H1 (cell line): Measurements from ENCODE around the gene BRS3. TPM values are rescaled to one million over a fixed set of nuclear protein-coding genes. Genes with fewer than 3 reads are reported as not detected.

Source experiments
- CTCF ChIA-PET: fragments of 300-600 bp; sonication (Branson Sonifier 250); formaldehyde crosslinking; loops from one replicate; lab custom pipeline; 2021; ENCODE audit not compliant: partially characterized antibody; lab: Charles Lee
- POLR2A ChIA-PET: fragments of 300-600 bp; sonication (Branson Sonifier 250); formaldehyde crosslinking; loops from one replicate; lab custom pipeline; 2021; ENCODE audit warnings: inconsistent platforms; ENCODE audit not compliant: partially characterized antibody; lab: Charles Lee
- DNase-seq, 2 experiments: peaks; one replicate each; pipeline versions ENCODE4 v3.0.0 to v3.0.0-alpha.2; 2010 to 2022; ENCODE audit warnings: low spot score in 2 of 2, low read depth in 1 of 2, mixed read lengths in 1 of 2
- FAIRE-seq: peaks from 2 replicates; lab custom pipeline; 2011; peaks lifted over from hg19 to GRCh38; lab: Jason Lieb, UNC
- H2AFZ ChIP-seq: 2 replicates; pipeline ENCODE4 v1.8.1; 2012; ENCODE audit warnings: low read length, inconsistent platforms
- H2AK5ac ChIP-seq: 2 replicates; pipeline ENCODE4 v1.6.1; 2013; ENCODE audit warnings: low read depth, low read length
- H2BK120ac ChIP-seq: replicated peaks from 2 replicates; pipeline ENCODE3; 2013; ENCODE audit warnings: low read depth, low read length, inconsistent platforms
- H2BK12ac ChIP-seq: 2 replicates; pipeline ENCODE4 v1.6.1; 2013; ENCODE audit warnings: low read depth, low read length
- H2BK15ac ChIP-seq: 2 replicates; pipeline ENCODE4 v1.6.1; 2013; ENCODE audit warnings: low read length
- H2BK20ac ChIP-seq: 2 replicates; pipeline ENCODE4 v1.6.1; 2013; ENCODE audit warnings: low read length
- H2BK5ac ChIP-seq: 2 replicates; pipeline ENCODE4 v1.6.1; 2013; ENCODE audit warnings: low read depth, low read length
- H3K14ac ChIP-seq: 2 replicates; pipeline ENCODE4 v1.6.1; 2013; ENCODE audit warnings: inconsistent platforms; ENCODE audit not compliant: insufficient read length
- H3K18ac ChIP-seq: 2 replicates; pipeline ENCODE4 v1.6.1; 2013; ENCODE audit warnings: low read length; ENCODE audit errors: extremely low read depth
- H3K23ac ChIP-seq: 2 replicates; pipeline ENCODE4 v1.6.1; 2013; ENCODE audit warnings: inconsistent platforms; ENCODE audit not compliant: insufficient read length
- H3K23me2 ChIP-seq: 2 replicates; pipeline ENCODE4 v1.6.1; 2013; ENCODE audit warnings: low read depth, low read length
- H3K27ac ChIP-seq: 2 replicates; pipeline ENCODE4 v1.6.1; 2011; ENCODE audit warnings: low read depth, low read length, inconsistent platforms
- H3K27me3 ChIP-seq, 4 experiments: replicated peaks in 1 of 4; 1 replicate in 1 of 4; 2 replicates in 3 of 4; pipeline versions ENCODE4 v1.6.1 to v1.8.1; 2011 to 2013; ENCODE audit warnings: low read length in 3 of 4, mild to moderate bottlenecking in 3 of 4, inconsistent platforms in 2 of 4, mixed read lengths in 2 of 4, moderate library complexity in 1 of 4; ENCODE audit not compliant: control insufficient read depth in 3 of 4, insufficient read depth in 3 of 4; ENCODE audit errors: extremely low read depth in 1 of 4
- H3K36me3 ChIP-seq, 4 experiments: 2 replicates each; pipeline versions ENCODE4 v1.6.1 to v1.8.1; 2011 to 2013; ENCODE audit warnings: mild to moderate bottlenecking in 4 of 4, low read length in 3 of 4, moderate library complexity in 2 of 4, control low read depth in 1 of 4, inconsistent platforms in 1 of 4; ENCODE audit not compliant: insufficient read depth in 4 of 4, control insufficient read depth in 2 of 4
- H3K4ac ChIP-seq: replicated peaks from 2 replicates; pipeline ENCODE3; 2013; ENCODE audit warnings: low read length, low read depth, mixed read lengths, inconsistent platforms; ENCODE audit not compliant: insufficient read length
- H3K4me1 ChIP-seq, 4 experiments: replicated peaks in 1 of 4; 1 replicate in 1 of 4; 2 replicates in 3 of 4; pipeline versions ENCODE4 v1.6.1 to v1.8.1; 2011 to 2013; ENCODE audit warnings: low read length in 3 of 4, inconsistent platforms in 2 of 4, mixed read lengths in 1 of 4; ENCODE audit not compliant: insufficient read depth in 4 of 4, control insufficient read depth in 3 of 4
- H3K4me2 ChIP-seq, 2 experiments: 2 replicates each; pipeline versions ENCODE4 v1.6.1 to v1.8.1; 2011 to 2013; ENCODE audit warnings: low read depth in 2 of 2, low read length in 2 of 2, control low read depth in 1 of 2, inconsistent platforms in 1 of 2, mild to moderate bottlenecking in 1 of 2; ENCODE audit not compliant: insufficient read depth in 1 of 2
- H3K4me3 ChIP-seq, 4 experiments: fragments of 200-600, 300-600 bp in 1 of 4; sonication (generic), shearing (Covaris generic), sonication (Bioruptor Twin) in 1 of 4; 2 replicates each; pipeline versions ENCODE4 v1.5.1 to v1.8.1; 2011 to 2016; ENCODE audit warnings: low read length in 4 of 4, low read depth in 3 of 4, control low read depth in 2 of 4, inconsistent platforms in 2 of 4, mild to moderate bottlenecking in 2 of 4, mixed read lengths in 1 of 4, moderate library complexity in 1 of 4; ENCODE audit not compliant: insufficient read depth in 2 of 4; ENCODE audit errors: extremely low read depth in 1 of 4
- H3K56ac ChIP-seq: replicated peaks from 2 replicates; pipeline ENCODE3; 2013; ENCODE audit warnings: low read depth, mild to moderate bottlenecking, mixed read lengths, low read length, inconsistent platforms; ENCODE audit not compliant: insufficient read length
- H3K79me1 ChIP-seq: 2 replicates; pipeline ENCODE4 v1.6.1; 2013; ENCODE audit warnings: low read depth, low read length, control low read depth
- H3K79me2 ChIP-seq, 2 experiments: 2 replicates each; pipeline versions ENCODE4 v1.6.1 to v1.8.1; 2012 to 2013; ENCODE audit warnings: low read length in 2 of 2, mild to moderate bottlenecking in 2 of 2, inconsistent platforms in 1 of 2; ENCODE audit not compliant: insufficient read depth in 2 of 2, control insufficient read depth in 1 of 2
- H3K9ac ChIP-seq, 4 experiments: replicated peaks in 1 of 4; 1 replicate in 1 of 4; 2 replicates in 3 of 4; pipeline versions ENCODE4 v1.6.1 to v1.8.1; 2011 to 2013; ENCODE audit warnings: low read depth in 3 of 4, low read length in 3 of 4, control low read depth in 2 of 4, mild to moderate bottlenecking in 2 of 4, moderate library complexity in 2 of 4, inconsistent platforms in 1 of 4; ENCODE audit errors: extremely low read depth in 1 of 4
- H3K9me3 ChIP-seq, 2 experiments: 2 replicates each; pipeline versions ENCODE4 v1.6.1 to v1.8.1; 2012 to 2013; ENCODE audit warnings: mild to moderate bottlenecking in 2 of 2, moderate library complexity in 2 of 2, control low read depth in 1 of 2, inconsistent platforms in 1 of 2, low read depth in 1 of 2, low read length in 1 of 2, mixed read lengths in 1 of 2; ENCODE audit not compliant: insufficient read depth in 2 of 2
- H4K20me1 ChIP-seq, 2 experiments: replicated peaks in 1 of 2; 2 replicates each; pipeline versions ENCODE3 to v1.8.1; 2011 to 2013; ENCODE audit warnings: inconsistent platforms in 2 of 2, low read length in 2 of 2, mild to moderate bottlenecking in 1 of 2; ENCODE audit not compliant: insufficient read depth in 2 of 2, control insufficient read depth in 1 of 2
- H4K5ac ChIP-seq: 2 replicates; pipeline ENCODE4 v1.6.1; 2013; ENCODE audit warnings: low read length, low read depth, mixed read lengths, inconsistent platforms; ENCODE audit not compliant: insufficient read length
- H4K8ac ChIP-seq: 2 replicates; pipeline ENCODE4 v1.8.0; 2013; ENCODE audit warnings: mild to moderate bottlenecking, moderate library complexity, low read length, inconsistent platforms; ENCODE audit not compliant: insufficient read depth; ENCODE audit errors: extremely low read depth
- H4K91ac ChIP-seq: replicated peaks from 2 replicates; pipeline ENCODE3; 2013; ENCODE audit warnings: low read length, mixed read lengths, inconsistent platforms; ENCODE audit not compliant: insufficient read length
- JUND ChIP-seq: IDR thresholded peaks from 2 replicates; pipeline ENCODE4 v1.6.1; 2011; ENCODE audit warnings: mild to moderate bottlenecking, improper control_type of control experiment, low read length
- TEAD4 ChIP-seq: IDR thresholded peaks from 2 replicates; pipeline ENCODE4 v1.6.1; 2012; ENCODE audit warnings: low read depth, low read length, inconsistent platforms, mixed read lengths
- YY1 ChIP-seq: IDR thresholded peaks from 2 replicates; pipeline ENCODE4 v1.6.1; 2011; ENCODE audit warnings: low read depth, mild to moderate bottlenecking, low read length
- WGBS, 2 experiments: shearing (Covaris generic) in 1 of 2; methylation state at CpG; one replicate each; pipeline versions ENCODE4 v1.1.6 to v1.1.7; 2013 to 2015; ENCODE audit warnings: low lambda C conversion rate in 2 of 2, mixed read lengths in 2 of 2, inconsistent platforms in 1 of 2, low coverage in 1 of 2, missing lambda C conversion rate in 1 of 2; ENCODE audit not compliant: insufficient replicate concordance in 2 of 2, insufficient coverage in 1 of 2, insufficient read length in 1 of 2; ENCODE audit errors: extremely low coverage in 1 of 2, missing lambda C conversion rate in 1 of 2; 5-methylcytosine and 5-hydroxymethylcytosine counted together
- polyA plus RNA-seq, 7 experiments: library from polyadenylated mRNA; depleted of rRNA in 3 of 7; stranded (reverse) in 5 of 7; unstranded in 2 of 7; fragments of >200 nt in 5 of 7; fragments of 200-250 nt in 2 of 7; gene quantifications; 1 replicate in 5 of 7; 2 replicates in 1 of 7; 4 replicates in 1 of 7; pipeline versions ENCODE4 v1.2.1 to v1.2.3, GENCODE V29; 2011 to 2013; ENCODE audit warnings: missing spikeins in 2 of 7, mixed read lengths in 2 of 7
- total RNA-seq: library from RNA; stranded (reverse); fragmentation: NEBNext Ultra II Directional; extraction: Animal tissue kit (Norgen Biotek cat#: 25700); gene quantifications from 2 replicates; pipeline ENCODE4 v1.2.1, GENCODE V29; 2021

Gene BRS3
- total and polyA plus RNA-seq, 2 of the 8 experiments (the other 6 are each of a cell fraction or from before 2014, with no cell fraction given) = not detected

DNA sequence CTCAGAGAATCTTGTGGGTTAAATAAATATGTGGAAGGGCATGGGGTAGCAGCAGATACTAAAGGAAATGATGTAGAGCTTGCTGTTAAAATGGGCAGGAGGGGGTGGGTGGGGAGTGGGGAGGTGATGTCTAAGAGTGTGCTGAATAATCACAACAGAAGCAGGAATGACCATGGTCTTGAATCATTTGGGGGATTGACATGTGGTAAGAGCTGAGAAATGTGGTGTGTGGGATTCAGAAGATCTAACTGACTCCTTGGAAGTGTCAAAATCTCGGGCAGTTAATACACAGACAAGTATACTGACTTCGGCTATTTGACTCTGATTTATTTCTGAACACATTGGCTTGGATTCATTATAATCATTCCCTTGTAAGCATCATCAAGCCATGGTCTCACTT lies 51.1 kb downstream of the BRS3 start:
- H2BK12ac ChIP-seq = no peak overlapping the region
- no peak for TF ChIP-seq YY1
- TF ChIP-seq JUND = no peak
- TF ChIP-seq TEAD4 = no peak

More for the DNA sequence above, 51.1 kb downstream of the BRS3 start:
- Histone ChIP-seq H3K23me2 (no peaks in the 10 kb centered on the region), H4K5ac (no peak overlapping the region), H2AK5ac (no peak overlapping the region), H2BK15ac (no peak overlapping the region), H3K14ac (no peak overlapping the region), H2BK120ac (no peak overlapping the region), H4K91ac (no peak overlapping the region), H3K4me1 (no peaks in the 10 kb centered on the region), H3K18ac (no peak overlapping the region), H4K20me1 (no peaks in the 10 kb centered on the region), H3K79me2 (no peaks in the 10 kb centered on the region), H2BK20ac (no peak overlapping the region), H3K27ac (no peak overlapping the region), H3K23ac (no peak overlapping the region), H3K4me3 (no peak overlapping the region), H2AFZ (no peak overlapping the region), H3K79me1 (no peaks in the 10 kb centered on the region), H3K36me3 (no peaks in the 10 kb centered on the region), H3K9ac (no peak overlapping the region), H3K4me2 (no peak overlapping the region), H2BK5ac (no peak overlapping the region), H3K27me3 (no peaks in the 10 kb centered on the region), H3K4ac (no peak overlapping the region), H4K8ac (no peak overlapping the region), H3K9me3 (no peaks in the 10 kb centered on the region), H3K56ac (no peak overlapping the region)
- 92% methylated on average over 2 of the region's 2 CpGs; no CpG with 5 or more reads in 1 of the 2 experiments for WGBS, 2 experiments
- FAIRE-seq = no peak
- DNase-seq = no peak
- POLR2A ChIA-PET = no interaction called here
- CTCF ChIA-PET = interaction anchor here (1.3 kb wide), 2 partner anchors 16 to 17 kb away, joined by 3 read pairs; no protein-coding TSS in a partner anchor
